ENCODE measurements around the gene FXYD4.

FXYD4 gene

GRCh38 chr10:43344051-43344450 lies 27.4 kb upstream of the FXYD4 start:
- DNase-seq (ENCODE audit: low spot score): no peak

- DNase-seq (ENCODE audit: low spot score): no peak
Observed at GRCh38 chr10:43347997-43348396, 23.4 kb upstream of the FXYD4 start.

GRCh38 chr10:43348511-43349312 lies 22.7 kb upstream of the FXYD4 start:
- DNase-seq (ENCODE audit: low spot score): peak; percentile 94

GRCh38 chr10:43350156-43350555 lies 21.3 kb upstream of the FXYD4 start:
- no peak for DNase-seq (ENCODE audit: low spot score)

- no peak for DNase-seq (ENCODE audit: low spot score)
Observed at GRCh38 chr10:43350686-43351085, 20.8 kb upstream of the FXYD4 start.

- no peak for DNase-seq (ENCODE audit: low spot score)
Observed at GRCh38 chr10:43351301-43351700, 20.1 kb upstream of the FXYD4 start.

DNA sequence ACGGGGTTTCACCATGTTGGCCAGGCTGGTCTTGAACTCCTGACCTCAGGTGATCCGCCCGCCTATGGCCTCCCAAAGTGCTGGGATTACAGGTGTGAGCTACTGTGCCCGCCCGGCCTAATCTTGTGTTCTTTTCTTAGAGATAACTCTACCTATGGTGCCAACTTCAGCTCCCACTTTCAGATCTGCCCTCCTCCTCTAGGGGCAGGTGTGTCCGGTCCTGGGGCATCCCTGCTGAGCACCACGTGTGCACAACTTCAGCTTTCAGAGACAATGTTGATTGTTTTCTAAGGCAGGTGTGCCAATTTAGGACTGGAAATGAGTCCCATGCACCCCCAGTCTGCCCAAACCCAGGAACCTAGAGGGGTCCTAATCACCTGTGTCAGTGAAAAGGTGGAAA lies 18.5 kb upstream of the FXYD4 start:
- DNase-seq (ENCODE audit: low spot score): no peak

DNA sequence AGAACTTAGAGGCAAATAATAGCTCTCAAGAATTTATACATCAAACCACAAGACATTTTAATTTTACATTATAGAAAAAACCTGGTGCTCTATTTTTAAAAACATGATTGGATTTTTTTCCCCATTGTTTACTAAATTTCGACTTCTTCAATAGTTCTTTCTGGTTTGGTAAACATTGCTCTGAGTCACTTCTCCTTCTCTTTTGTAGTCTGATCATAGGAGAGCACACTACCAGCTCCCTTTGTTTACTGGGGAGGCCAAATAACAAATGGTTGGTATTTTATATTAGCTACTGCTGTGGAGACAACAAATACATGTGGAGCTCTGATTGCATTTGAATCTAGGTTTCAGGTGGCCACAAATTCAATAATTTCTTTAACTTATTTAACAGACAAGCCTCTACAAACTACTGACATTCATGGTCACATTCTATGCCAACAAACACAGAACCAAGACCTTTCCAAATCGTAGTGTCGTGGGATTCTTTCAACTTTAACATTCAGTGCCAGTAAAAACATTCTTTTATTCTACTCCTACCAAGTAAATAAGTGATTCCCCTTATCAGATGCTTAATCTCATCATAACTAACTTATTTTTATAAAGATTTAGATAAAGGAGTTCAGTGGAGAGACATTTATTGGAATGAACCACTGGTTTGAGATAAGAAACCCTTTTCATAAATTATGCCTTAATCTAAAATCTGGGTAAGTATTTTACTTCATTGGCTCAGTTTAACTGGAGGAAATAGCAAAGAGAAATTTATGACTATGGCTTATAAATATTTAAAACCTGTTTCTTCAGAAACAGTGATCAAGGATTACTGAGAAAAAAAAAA lies 17.7 kb upstream of the FXYD4 start:
- DNase-seq (ENCODE audit: low spot score): no peak

DNA sequence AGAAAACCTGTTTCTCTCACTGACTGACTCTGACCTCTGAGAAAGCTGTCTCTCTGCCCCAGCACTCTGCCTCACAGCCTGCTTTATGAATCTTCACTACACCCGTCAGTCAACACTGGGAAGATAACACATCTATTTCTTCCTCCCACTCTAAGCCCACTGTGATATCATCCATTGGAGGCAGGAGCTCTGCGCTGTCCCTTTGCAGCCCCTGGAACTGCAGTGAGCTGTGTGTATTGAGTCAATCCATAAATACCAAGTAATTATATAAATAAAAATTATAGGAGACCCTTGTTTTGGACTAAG lies 17.2 kb upstream of the FXYD4 start:
- DNase-seq (ENCODE audit: low spot score): no peak

DNA sequence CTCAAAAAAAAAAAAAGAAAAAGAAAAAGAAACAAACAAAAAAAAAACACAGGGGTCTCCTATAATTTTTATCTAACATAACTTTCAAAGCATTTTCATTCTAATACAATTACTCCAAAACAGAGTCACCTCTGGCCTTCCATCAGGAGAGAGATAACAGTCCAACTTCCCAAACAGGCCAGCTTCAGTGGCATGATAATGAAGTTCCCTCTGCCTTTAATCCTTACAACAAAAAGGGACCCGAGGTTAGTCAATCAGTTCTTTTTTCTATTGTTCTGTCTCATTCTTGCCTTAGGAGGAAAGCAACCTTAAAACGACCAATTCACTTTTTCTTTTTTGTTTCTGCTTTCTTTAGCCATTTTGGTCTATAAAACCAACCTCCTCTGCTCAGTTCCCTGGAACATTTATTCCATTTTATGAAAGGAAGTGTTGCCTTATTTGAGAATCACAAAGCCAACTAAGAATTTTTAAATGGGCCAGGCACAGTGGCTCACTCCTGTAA lies 16.5 kb upstream of the FXYD4 start:
- DNase-seq (ENCODE audit: low spot score): no peak

DNA sequence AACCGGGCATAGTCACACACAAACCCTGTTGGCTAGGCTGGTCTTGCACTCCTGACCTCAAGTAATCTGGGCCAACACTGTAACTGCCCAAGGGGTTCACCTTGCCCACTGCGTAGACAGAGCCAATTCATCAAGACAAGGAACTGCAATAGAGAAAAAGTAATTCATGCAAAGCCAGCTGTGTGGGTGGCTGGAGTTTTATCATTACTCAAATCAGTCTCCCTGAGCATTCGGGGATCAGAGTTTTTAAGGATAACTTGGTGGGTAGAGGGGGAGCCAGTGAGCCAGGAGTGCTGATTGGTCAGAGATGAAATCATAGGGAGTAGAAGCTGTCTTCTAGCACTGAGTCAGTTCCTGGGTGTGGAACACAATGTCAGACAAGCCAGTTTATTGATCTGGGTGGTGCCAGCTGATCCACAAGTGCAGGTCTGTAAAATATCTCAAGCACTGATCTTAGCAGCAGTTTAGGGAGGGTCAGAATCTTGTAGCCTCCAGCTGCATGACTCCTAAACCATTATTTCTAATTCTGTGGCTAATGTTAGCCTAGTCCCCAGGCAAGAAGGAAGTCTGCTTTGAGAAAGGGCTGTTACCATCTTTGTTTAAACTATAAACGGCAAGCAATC lies 15.6 kb upstream of the FXYD4 start:
- no peak for DNase-seq (ENCODE audit: low spot score)

GRCh38 chr10:43360086-43360485 lies 11.3 kb upstream of the FXYD4 start:
- no peak for DNase-seq (ENCODE audit: low spot score)

DNA sequence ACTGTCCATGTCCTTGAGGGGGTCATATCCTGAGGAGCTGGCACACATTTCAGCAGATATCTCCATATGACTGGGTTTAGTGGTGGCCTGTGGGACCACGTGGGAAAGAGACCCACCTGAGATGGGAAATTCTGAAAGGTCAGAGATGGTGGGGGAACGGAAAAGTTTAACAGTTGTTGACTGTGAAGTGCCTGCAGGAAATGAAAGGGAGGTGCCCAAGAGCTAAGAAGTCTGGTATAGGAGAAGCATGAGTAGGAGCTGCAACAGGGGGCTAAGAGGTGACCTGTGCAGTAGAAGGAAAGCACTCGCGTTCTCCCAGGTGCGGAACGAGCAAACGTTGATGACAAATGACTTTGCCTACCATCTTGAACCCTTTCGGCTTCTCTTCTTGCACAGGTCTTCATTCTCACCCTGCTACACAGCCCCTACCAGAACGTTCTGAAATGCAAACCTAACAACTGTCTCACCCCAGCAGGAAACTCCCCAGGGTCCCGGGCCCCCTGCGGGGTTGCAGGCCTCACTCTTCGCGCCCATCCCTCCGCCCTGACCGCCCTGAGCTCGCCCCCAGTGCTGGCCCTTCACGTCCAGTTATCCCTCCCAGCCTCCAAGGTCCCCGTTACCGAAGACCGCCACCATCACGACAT lies 9.8 kb upstream of the FXYD4 start:
- DNase-seq (ENCODE audit: low spot score): no peak

- DNase-seq (ENCODE audit: low spot score): peak; percentile 78
Observed at GRCh38 chr10:43362191-43362839, 9.1 kb upstream of the FXYD4 start.

DNA sequence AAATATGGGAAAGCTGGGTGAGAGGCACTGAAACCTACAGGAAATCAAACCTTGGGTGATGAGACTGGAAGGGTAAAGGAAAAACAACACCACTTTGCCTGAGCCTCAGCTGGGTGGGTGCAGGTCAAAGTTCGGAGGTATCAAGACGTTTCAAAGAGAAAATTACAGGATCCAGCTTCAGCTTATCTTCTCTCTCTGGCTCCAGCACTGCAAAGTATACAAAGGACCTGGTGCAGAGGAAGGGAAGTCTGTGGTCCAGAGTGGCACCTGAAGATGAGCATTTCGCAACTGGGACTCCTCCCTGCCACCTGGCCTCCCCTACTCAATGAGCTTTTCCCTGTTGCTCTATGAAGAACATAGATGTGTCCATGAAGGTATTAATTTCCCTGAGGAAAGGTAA lies 6.4 kb upstream of the FXYD4 start:
- no peak for DNase-seq (ENCODE audit: low spot score)

DNA sequence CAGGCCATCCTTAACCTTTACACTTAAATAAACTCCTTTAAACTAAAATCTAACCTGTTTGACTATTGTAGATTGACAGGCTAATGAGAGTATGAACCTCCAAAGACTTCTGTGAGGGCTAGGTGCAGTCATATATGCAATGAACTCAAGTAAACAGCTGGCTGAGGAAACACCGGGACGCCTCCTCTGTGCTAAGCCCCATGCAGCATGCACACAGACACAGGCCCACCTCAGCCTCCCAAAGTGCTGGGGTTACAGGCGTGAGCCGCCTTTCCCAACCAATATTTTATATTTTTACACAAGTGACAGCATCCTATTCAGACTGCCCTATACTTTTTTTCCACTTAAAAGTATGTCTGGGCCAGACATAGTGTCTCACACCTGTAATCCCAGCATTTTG lies 1.5 kb upstream of the FXYD4 start:
- DNase-seq (ENCODE audit: low spot score): no peak

- DNase-seq (ENCODE audit: low spot score): no peak
Observed at GRCh38 chr10:43370671-43371215, 693 bp upstream of the FXYD4 start.

DNA sequence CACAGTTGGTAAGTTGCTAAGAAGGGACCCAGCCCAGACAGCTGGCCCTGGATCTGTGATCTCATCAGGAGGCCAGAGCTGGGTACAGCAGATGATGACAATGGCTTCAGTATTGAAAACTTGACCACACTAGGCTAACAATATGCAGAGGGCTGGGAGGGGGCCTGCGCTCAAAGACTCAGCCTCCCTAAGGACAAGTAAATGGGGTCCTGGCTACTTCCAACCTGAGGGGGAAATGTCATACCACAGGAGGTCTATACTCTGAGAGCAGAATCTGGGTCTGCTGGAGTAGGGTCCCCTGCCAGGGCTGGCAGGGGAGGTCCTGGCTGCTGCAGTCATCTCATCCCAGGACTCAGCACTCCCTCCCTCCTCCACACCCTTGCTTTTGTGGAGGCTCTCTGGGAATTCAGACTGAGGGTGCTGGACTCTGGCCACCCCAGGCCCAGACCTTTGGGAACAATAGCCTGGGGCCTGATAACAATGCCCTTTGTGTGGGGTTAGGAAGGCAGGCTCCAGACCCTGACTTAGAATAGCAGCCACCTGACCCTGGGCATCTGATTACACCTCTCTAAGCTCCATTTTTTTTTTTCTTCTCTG lies 1.4 kb downstream of the FXYD4 start:
- DNase-seq (ENCODE audit: low spot score): no peak

DNA sequence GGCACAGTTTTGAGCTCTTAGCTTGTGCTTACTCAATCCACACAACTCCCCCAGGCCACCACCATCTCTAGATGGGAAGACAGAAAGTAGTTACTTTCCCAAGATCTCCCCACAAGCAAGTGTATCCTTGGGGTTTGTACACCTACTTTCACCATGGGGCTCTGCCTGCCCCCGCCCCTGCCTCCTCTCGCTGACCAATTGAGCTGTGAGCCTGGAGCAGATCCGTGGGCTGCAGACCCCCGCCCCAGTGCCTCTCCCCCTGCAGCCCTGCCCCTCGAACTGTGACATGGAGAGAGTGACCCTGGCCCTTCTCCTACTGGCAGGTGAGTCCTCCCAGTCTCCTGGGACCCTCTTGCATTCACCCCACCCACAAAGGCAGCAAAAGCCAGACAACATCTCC lies 2.0 kb downstream of the FXYD4 start:
- DNase-seq (ENCODE audit: low spot score): no peak

DNA sequence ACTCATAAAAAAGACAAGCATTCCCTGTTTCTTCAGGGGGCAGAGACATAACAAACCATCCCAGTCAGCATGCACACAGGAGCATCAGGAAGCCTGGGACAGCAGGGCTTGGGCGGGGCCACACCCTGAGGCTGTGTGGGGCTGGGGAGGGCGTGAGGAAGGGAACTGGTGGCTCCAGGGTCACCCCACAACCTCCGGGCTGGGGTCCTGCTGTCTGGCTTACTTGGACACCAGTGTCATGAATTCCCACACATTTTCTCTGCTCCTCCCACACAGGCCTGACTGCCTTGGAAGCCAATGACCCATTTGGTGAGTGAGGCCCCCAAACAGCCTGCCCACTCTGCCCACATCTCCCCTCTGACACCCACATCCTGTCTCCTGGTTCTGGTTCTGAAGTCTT lies 2.8 kb downstream of the FXYD4 start:
- DNase-seq (ENCODE audit: low spot score): no peak

GRCh38 chr10:43375401-43376020 lies 4.1 kb downstream of the FXYD4 start:
- no peak for DNase-seq (ENCODE audit: low spot score)

Data from AG08396 (cell line).